Measurements from ENCODE around the gene LRRC75A. TPM values are rescaled to one million over a fixed set of nuclear protein-coding genes. Genes with fewer than 3 reads are reported as not detected.

The LRRC75A gene
- total and polyA plus RNA-seq, 2 donors (not counting 3 experiments of a cell fraction or from before 2014, with no cell fraction given): 3.7 to 6.1 TPM

DNA sequence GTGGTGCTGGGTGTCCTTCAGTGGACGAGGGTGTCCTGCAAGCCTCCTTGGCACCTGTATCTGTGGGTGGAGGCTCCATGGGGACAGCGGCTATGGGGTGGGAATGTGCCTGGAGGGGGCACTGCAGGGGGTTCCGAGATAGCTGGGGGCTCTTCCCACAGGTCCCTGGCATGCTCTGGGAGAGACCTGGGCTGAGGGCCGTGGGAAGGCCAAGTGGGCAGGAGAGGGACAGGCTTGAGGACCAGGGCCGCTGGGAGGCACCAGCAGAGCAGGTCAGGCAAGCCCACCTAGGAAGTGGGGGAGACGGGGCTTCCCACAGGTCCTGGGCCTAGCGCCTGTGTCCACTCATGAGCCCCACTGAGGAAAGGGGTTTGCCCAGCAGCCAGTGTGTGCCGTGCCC is 9.7 kb downstream of the LRRC75A start:
- H4K20me1 ChIP-seq (replicated peaks; ENCODE audit: control insufficient read depth, extremely low read depth, insufficient read depth, low read length): no peaks in the 10 kb centered on the region
- H3K9ac ChIP-seq (replicated peaks; ENCODE audit: extremely low read depth, insufficient read depth, low read length): no peak overlapping the region
- BruUV-seq (replicated peaks): no TSS peak
- no peaks in the 10 kb centered on the region for H3K79me2 ChIP-seq (ENCODE audit: control insufficient read depth, insufficient read depth, low read length)
- intact Hi-C loops (cut with micrococcal nuclease) (no loop called here), dilution Hi-C loops (cut with MboI; ENCODE audit: extremely low pct_ligation_motif_present, low sequenced_read_pairs) (no loop called here)
- H3K9me3 ChIP-seq (replicated peaks; ENCODE audit: control insufficient read depth, insufficient read depth, low read length): no peaks in the 10 kb centered on the region
- no peak overlapping the region for H2AFZ ChIP-seq (ENCODE audit: low read depth, low read length)
- TF ChIP-seq MAX (IDR thresholded peaks at IDR 0.05; ENCODE audit: insufficient read depth, insufficient read length) (no peak), MYC (IDR thresholded peaks at IDR 0.05; ENCODE audit: low read depth, low read length) (no peak), POLR2AphosphoS5 (IDR thresholded peaks at IDR 0.05; ENCODE audit: insufficient read depth, low read depth, low read length) (no peak), POLR2A (IDR thresholded peaks at IDR 0.05; ENCODE audit: low read depth, low read length) (no peak), GATA2 (IDR thresholded peaks at IDR 0.05; ENCODE audit: insufficient read depth, insufficient read length, low read depth, low read length) (no peak), FOS (IDR thresholded peaks at IDR 0.05; ENCODE audit: borderline replicate concordance, insufficient read depth, low read length) (no peak), JUN (IDR thresholded peaks at IDR 0.05; ENCODE audit: borderline replicate concordance, insufficient read depth, insufficient read length, low read depth) (no peak), EZH2 (IDR thresholded peaks at IDR 0.05; ENCODE audit: borderline replicate concordance, low read depth, low read length, severe bottlenecking) (no peak)
- TF ChIP-seq, protein P1, sequence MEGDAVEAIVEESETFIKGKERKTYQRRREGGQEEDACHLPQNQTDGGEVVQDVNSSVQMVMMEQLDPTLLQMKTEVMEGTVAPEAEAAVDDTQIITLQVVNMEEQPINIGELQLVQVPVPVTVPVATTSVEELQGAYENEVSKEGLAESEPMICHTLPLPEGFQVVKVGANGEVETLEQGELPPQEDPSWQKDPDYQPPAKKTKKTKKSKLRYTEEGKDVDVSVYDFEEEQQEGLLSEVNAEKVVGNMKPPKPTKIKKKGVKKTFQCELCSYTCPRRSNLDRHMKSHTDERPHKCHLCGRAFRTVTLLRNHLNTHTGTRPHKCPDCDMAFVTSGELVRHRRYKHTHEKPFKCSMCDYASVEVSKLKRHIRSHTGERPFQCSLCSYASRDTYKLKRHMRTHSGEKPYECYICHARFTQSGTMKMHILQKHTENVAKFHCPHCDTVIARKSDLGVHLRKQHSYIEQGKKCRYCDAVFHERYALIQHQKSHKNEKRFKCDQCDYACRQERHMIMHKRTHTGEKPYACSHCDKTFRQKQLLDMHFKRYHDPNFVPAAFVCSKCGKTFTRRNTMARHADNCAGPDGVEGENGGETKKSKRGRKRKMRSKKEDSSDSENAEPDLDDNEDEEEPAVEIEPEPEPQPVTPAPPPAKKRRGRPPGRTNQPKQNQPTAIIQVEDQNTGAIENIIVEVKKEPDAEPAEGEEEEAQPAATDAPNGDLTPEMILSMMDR (IDR thresholded peaks at IDR 0.05; ENCODE audit: extremely low read depth in 1 of 2, insufficient read depth in 1 of 2, low read depth in 1 of 2, low read length in 2 of 2): no peak
- H3K4me1 ChIP-seq (ENCODE audit: control insufficient read depth, extremely low read depth, insufficient read depth, low read length): peaks cover 31% of the 10 kb centered on the region
- FAIRE-seq (no peak), DNase-seq (ENCODE audit: low read depth, low spot score) (no peak)
- no peaks in the 10 kb centered on the region for H3K36me3 ChIP-seq (ENCODE audit: control insufficient read depth in 2 of 2, extremely low read depth in 1 of 2, insufficient read depth in 2 of 2, low read length in 2 of 2)
- H3K9me1 ChIP-seq (replicated peaks; ENCODE audit: control insufficient read depth, extremely low read depth, insufficient read depth, low read length): no peaks in the 10 kb centered on the region
- H3K27ac ChIP-seq (ENCODE audit: insufficient read depth, low read depth, low read length): no peak overlapping the region
- CTCF ChIA-PET: no interaction called here
- no peak overlapping the region for H3K4me2 ChIP-seq (ENCODE audit: insufficient read depth, low read length)
- POLR2A ChIA-PET: no interaction called here
- no peak overlapping the region for H3K4me3 ChIP-seq (replicated peaks in 1 of 3; ENCODE audit: insufficient read depth in 1 of 3, low read depth in 1 of 3, low read length in 3 of 3)
- no peaks in the 10 kb centered on the region for H3K27me3 ChIP-seq (ENCODE audit: control insufficient read depth in 2 of 2, insufficient read depth in 2 of 2, low read length in 2 of 2)

Measured in endothelial cell of umbilical vein (primary cell).